ENCODE results near the gene SLCO4A1. TPM values are rescaled to one million over a fixed set of nuclear protein-coding genes. Genes with fewer than 3 reads are reported as not detected.

Gene SLCO4A1
- total and polyA plus RNA-seq, 4 experiments from 2014 or later: 0.49 to 0.99 (median 0.97) TPM; not detected in 1

DNA sequence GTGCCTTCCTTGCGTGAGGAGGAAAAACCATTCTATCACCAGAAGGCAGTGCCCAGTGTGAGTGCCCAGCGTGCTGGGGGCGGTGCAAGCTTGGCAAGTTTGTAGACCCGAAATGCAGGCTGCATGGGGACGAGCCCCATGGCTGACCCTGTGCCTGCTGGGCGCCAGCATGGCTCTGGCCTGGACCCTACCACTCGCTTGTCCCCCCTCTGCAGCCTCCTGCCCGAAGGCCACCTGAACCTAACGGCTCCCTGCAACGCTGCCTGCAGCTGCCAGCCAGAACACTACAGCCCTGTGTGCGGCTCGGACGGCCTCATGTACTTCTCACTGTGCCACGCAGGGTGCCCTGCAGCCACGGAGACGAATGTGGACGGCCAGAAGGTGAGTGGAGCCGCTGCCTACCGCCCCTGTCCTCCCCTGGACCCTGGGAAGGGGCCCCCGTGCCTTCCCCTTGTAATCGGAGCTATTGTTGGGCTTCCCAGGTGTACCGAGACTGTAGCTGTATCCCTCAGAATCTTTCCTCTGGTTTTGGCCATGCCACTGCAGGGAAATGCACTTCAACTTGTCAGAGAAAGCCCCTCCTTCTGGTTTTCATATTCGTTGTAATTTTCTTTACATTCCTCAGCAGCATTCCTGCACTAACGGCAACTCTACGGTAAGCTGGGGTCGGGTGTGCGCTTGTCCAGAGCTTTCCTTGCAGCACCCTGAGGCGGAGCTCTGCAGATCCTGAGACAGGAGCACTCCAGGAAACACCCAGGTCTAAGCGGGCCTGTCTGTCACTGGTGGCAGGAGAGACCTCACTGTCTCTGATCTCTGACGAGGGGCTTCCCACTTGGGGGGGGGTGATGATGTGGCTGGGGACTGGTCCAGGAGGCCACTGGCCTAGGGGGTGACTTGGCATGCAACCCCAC, 25.5 kb downstream of the SLCO4A1 start:
- H3K4me1 ChIP-seq (ENCODE audit: insufficient read depth, low read length): no peaks in the 10 kb centered on the region
- Mint-ChIP-seq H3K36me3 (no peaks in the 10 kb centered on the region), H3K9me3 (peaks cover 0 to 2% (median 0%) of the 10 kb centered on the region in 8 donors), H3K27me3 (no peaks in the 10 kb centered on the region), H3K27ac (no peak overlapping the region), H3K4me1 (peaks cover 0 to 3% (median 0%) of the 10 kb centered on the region in 4 donors), H3K4me3 (no peak overlapping the region)
- no peaks in the 10 kb centered on the region for H3K36me3 ChIP-seq (ENCODE audit: insufficient read depth, low read length)
- no peak overlapping the region for H3K27ac ChIP-seq (ENCODE audit: low read depth, low read length)
- no peaks in the 10 kb centered on the region for H3K9me3 ChIP-seq (ENCODE audit: control insufficient read depth in 1 of 2, low read length in 2 of 2)
- DNase-seq: peak in 1 of 5 donors; percentile 20
- H3K27me3 ChIP-seq (ENCODE audit: insufficient read depth, low read length): no peaks in the 10 kb centered on the region
- intact Hi-C loops (cut with micrococcal nuclease): loop anchor here (1.0 to 10.0 kb wide), 2 partner anchors 124 to 337 kb away; partner anchors contain the start of gene BHLHE23
- ChIA-PET CTCF (ENCODE audit: partially characterized antibody) (interaction anchor here (0.6 to 2.6 kb wide), 7 partner anchors 17 to 207 kb away, joined by 3 to 17 read pairs (median 4); no protein-coding TSS in a partner anchor), POLR2A (ENCODE audit: partially characterized antibody) (no interaction called here)
- no peak overlapping the region for H3K4me3 ChIP-seq (ENCODE audit: low read length in 2 of 2)

DNA sequence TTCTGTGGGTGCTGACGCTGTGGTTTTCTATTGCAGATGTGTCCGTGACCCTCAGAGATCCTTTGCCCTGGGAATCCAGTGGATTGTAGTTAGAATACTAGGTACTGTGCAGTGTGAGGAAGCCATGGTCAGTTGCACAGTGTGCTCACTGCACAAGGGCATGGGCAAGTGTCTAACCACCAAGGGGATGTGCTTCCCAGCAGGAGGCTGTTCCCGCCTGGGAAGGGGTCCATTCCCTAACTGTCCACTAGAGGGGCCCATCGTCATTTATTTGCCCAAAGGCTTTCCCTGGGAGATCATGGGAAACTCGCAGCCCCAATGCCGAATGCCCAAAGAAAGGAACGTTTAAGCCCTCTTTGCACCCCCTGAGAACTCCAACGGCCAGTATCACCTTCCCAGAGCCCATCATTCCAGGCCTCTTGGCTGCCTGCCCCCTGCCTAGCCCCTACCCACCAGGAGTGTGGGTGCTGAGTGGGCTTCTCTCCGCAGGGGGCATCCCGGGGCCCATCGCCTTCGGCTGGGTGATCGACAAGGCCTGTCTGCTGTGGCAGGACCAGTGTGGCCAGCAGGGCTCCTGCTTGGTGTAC, 26.2 kb downstream of the SLCO4A1 start:
- H3K27me3 Mint-ChIP-seq: no peaks in the 10 kb centered on the region
- no peaks in the 10 kb centered on the region for H3K9me3 ChIP-seq (ENCODE audit: control insufficient read depth in 1 of 2, low read length in 2 of 2)
- intact Hi-C loops (cut with micrococcal nuclease): loop anchor here (1.0 to 10.0 kb wide), 2 partner anchors 123 to 336 kb away; partner anchors contain the start of gene BHLHE23
- H3K4me1 Mint-ChIP-seq: peaks cover 0 to 3% (median 0%) of the 10 kb centered on the region in 4 donors
- ChIA-PET CTCF (ENCODE audit: partially characterized antibody) (interaction anchor here (0.8 to 2.6 kb wide), 7 partner anchors 17 to 140 kb away, joined by 3 to 17 read pairs (median 5); no protein-coding TSS in a partner anchor), POLR2A (ENCODE audit: partially characterized antibody) (interaction anchor here (0.9 to 1.1 kb wide), 2 partner anchors 125 to 139 kb away, joined by 3 to 6 read pairs; no protein-coding TSS in a partner anchor)
- H3K36me3 ChIP-seq (ENCODE audit: insufficient read depth, low read length): no peaks in the 10 kb centered on the region
- DNase-seq: peak in 4 of 5 donors; percentile 21 to 40 (median 38)
- H3K4me3 ChIP-seq (ENCODE audit: low read length in 2 of 2): no peak overlapping the region
- H3K9me3 Mint-ChIP-seq: peaks cover 0 to 2% (median 0%) of the 10 kb centered on the region in 8 donors
- no peak overlapping the region for H3K4me3 Mint-ChIP-seq
- H3K36me3 Mint-ChIP-seq: no peaks in the 10 kb centered on the region
- no peak overlapping the region for H3K27ac ChIP-seq (ENCODE audit: low read depth, low read length)
- H3K4me1 ChIP-seq (ENCODE audit: insufficient read depth, low read length): no peaks in the 10 kb centered on the region
- no peak overlapping the region for H3K27ac Mint-ChIP-seq
- H3K27me3 ChIP-seq (ENCODE audit: insufficient read depth, low read length): no peaks in the 10 kb centered on the region

DNA sequence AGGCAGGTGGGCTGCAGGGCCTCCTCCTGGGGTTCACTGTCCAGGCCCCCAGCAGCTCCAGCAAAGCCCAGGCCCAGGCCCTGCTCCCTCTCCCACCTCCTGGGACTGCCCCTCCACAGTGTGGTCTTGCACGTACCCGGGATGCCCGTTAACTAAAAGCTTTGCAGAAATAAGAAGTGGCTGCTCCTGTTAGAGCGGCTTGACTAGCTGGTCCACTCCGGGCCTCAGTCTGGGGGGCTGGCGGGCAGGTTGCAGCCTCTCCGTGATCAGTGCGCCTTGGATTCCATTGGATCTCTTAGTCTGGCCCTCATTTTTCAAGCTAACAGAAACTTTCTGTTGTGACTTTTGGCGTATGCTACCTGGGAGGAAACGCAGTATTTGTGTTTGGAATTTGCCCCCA, 26.9 kb downstream of the SLCO4A1 start:
- CTCF ChIA-PET (ENCODE audit: partially characterized antibody): interaction anchor here (1.4 to 2.2 kb wide), 3 partner anchors 119 to 139 kb away, joined by 4 to 12 read pairs (median 9); no protein-coding TSS in a partner anchor
- Histone ChIP-seq H3K27me3 (ENCODE audit: insufficient read depth, low read length) (no peaks in the 10 kb centered on the region), H3K27ac (ENCODE audit: low read depth, low read length) (no peak overlapping the region), H3K9me3 (ENCODE audit: control insufficient read depth in 1 of 2, low read length in 2 of 2) (no peaks in the 10 kb centered on the region), H3K36me3 (ENCODE audit: insufficient read depth, low read length) (no peaks in the 10 kb centered on the region), H3K4me3 (ENCODE audit: low read length in 2 of 2) (no peak overlapping the region), H3K4me1 (ENCODE audit: insufficient read depth, low read length) (no peaks in the 10 kb centered on the region)
- H3K9me3 Mint-ChIP-seq: peaks cover 0 to 2% (median 0%) of the 10 kb centered on the region in 8 donors
- H3K36me3 Mint-ChIP-seq: no peaks in the 10 kb centered on the region
- H3K4me1 Mint-ChIP-seq: peaks cover 0 to 3% (median 0%) of the 10 kb centered on the region in 4 donors
- POLR2A ChIA-PET (ENCODE audit: partially characterized antibody): interaction anchor here (0.9 to 1.1 kb wide), 2 partner anchors 125 to 139 kb away, joined by 3 to 6 read pairs; no protein-coding TSS in a partner anchor
- H3K27ac Mint-ChIP-seq: no peak overlapping the region
- H3K4me3 Mint-ChIP-seq: no peak overlapping the region
- H3K27me3 Mint-ChIP-seq: no peaks in the 10 kb centered on the region
- DNase-seq: no peak
- intact Hi-C loops (cut with micrococcal nuclease): loop anchor here (10.0 kb wide), 1 partner anchor 336 kb away; the partner anchor contains the start of gene BHLHE23

DNA sequence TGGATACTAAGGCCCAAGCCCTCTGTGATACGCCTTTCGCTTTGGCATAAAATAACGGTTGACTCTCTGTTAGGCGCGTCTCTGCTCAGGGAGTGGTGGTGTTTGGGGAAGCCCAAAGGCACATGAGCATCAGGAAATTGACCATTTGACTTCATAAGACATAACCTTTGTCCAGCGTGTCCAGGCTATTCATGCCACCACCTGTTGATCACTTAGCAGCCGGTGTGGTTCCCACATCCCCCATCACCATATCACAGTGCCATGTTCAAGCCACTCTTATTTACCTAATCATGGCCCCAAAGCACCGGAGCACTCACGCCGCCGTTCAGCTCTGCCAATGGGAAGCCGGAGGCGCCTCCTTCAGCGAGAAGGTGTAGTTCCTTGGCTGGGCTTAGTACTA, 27.9 kb downstream of the SLCO4A1 start:
- no peaks in the 10 kb centered on the region for H3K9me3 ChIP-seq (ENCODE audit: control insufficient read depth in 1 of 2, low read length in 2 of 2)
- no peaks in the 10 kb centered on the region for H3K27me3 Mint-ChIP-seq
- H3K4me3 ChIP-seq (ENCODE audit: low read length in 2 of 2): no peak overlapping the region
- H3K9me3 Mint-ChIP-seq: peaks cover 0 to 2% (median 0%) of the 10 kb centered on the region in 8 donors
- intact Hi-C loops (cut with micrococcal nuclease): no loop called here
- H3K36me3 Mint-ChIP-seq: no peaks in the 10 kb centered on the region
- no peaks in the 10 kb centered on the region for H3K36me3 ChIP-seq (ENCODE audit: insufficient read depth, low read length)
- H3K4me1 ChIP-seq (ENCODE audit: insufficient read depth, low read length): no peaks in the 10 kb centered on the region
- no peaks in the 10 kb centered on the region for H3K27me3 ChIP-seq (ENCODE audit: insufficient read depth, low read length)
- POLR2A ChIA-PET (ENCODE audit: partially characterized antibody): no interaction called here
- no peak overlapping the region for H3K27ac ChIP-seq (ENCODE audit: low read depth, low read length)
- peaks cover 0 to 3% (median 0%) of the 10 kb centered on the region in 4 donors for H3K4me1 Mint-ChIP-seq
- no peak overlapping the region for H3K4me3 Mint-ChIP-seq
- CTCF ChIA-PET (ENCODE audit: partially characterized antibody): interaction anchor here (1.4 to 2.2 kb wide), 3 partner anchors 118 to 138 kb away, joined by 4 to 12 read pairs (median 9); no protein-coding TSS in a partner anchor
- no peak for DNase-seq
- no peak overlapping the region for H3K27ac Mint-ChIP-seq

DNA sequence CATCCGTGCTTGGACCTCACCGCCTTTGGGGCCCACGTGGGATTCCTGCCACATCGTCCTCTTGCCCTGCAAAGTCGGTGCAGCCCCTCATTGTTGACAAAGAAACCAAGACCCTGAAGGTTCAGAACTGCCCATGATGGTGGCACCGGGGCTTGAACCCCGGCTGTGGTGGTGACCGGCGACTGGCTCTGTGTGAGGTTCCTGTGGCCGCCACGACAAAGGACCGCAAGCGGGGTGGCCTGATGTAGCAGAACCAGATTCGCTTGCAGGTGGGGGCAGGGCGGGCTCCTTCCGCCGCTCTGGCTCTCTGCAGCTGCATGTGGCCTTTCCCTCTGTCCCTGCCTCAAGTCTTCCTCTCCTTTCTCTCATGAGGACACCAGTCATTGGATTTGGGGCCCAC, 28.7 kb downstream of the SLCO4A1 start:
- Mint-ChIP-seq H3K4me1 (peaks cover 0 to 3% (median 0%) of the 10 kb centered on the region in 4 donors), H3K4me3 (no peak overlapping the region), H3K27ac (no peak overlapping the region), H3K9me3 (peaks cover 0 to 2% (median 0%) of the 10 kb centered on the region in 8 donors), H3K36me3 (no peaks in the 10 kb centered on the region), H3K27me3 (no peaks in the 10 kb centered on the region)
- Histone ChIP-seq H3K27ac (ENCODE audit: low read depth, low read length) (no peak overlapping the region), H3K4me3 (ENCODE audit: low read length in 2 of 2) (no peak overlapping the region), H3K4me1 (ENCODE audit: insufficient read depth, low read length) (no peaks in the 10 kb centered on the region), H3K27me3 (ENCODE audit: insufficient read depth, low read length) (no peaks in the 10 kb centered on the region), H3K36me3 (ENCODE audit: insufficient read depth, low read length) (no peaks in the 10 kb centered on the region), H3K9me3 (ENCODE audit: control insufficient read depth in 1 of 2, low read length in 2 of 2) (no peaks in the 10 kb centered on the region)
- no peak for DNase-seq
- CTCF ChIA-PET (ENCODE audit: partially characterized antibody): interaction anchor here (2.2 kb wide), 1 partner anchor 121 kb away, joined by 9 read pairs; no protein-coding TSS in a partner anchor
- intact Hi-C loops (cut with micrococcal nuclease): no loop called here
- POLR2A ChIA-PET (ENCODE audit: partially characterized antibody): no interaction called here

DNA sequence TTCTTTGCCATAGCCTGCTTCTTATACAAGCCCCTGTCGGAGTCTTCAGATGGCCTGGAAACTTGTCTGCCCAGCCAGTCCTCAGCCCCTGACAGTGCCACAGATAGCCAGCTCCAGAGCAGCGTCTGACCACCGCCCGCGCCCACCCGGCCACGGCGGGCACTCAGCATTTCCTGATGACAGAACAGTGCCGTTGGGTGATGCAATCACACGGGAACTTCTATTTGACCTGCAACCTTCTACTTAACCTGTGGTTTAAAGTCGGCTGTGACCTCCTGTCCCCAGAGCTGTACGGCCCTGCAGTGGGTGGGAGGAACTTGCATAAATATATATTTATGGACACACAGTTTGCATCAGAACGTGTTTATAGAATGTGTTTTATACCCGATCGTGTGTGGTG, 29.5 kb downstream of the SLCO4A1 start:
- Histone ChIP-seq H3K4me1 (ENCODE audit: insufficient read depth, low read length) (no peaks in the 10 kb centered on the region), H3K27me3 (ENCODE audit: insufficient read depth, low read length) (no peaks in the 10 kb centered on the region), H3K9me3 (ENCODE audit: control insufficient read depth in 1 of 2, low read length in 2 of 2) (no peaks in the 10 kb centered on the region), H3K36me3 (ENCODE audit: insufficient read depth, low read length) (no peaks in the 10 kb centered on the region), H3K27ac (ENCODE audit: low read depth, low read length) (no peak overlapping the region), H3K4me3 (ENCODE audit: low read length in 2 of 2) (no peak overlapping the region)
- no peak overlapping the region for H3K27ac Mint-ChIP-seq
- H3K4me1 Mint-ChIP-seq: peaks cover 0 to 3% (median 0%) of the 10 kb centered on the region in 4 donors
- CTCF ChIA-PET (ENCODE audit: partially characterized antibody): no interaction called here
- DNase-seq: no peak
- POLR2A ChIA-PET (ENCODE audit: partially characterized antibody): no interaction called here
- H3K27me3 Mint-ChIP-seq: no peaks in the 10 kb centered on the region
- H3K9me3 Mint-ChIP-seq: peaks cover 0 to 2% (median 0%) of the 10 kb centered on the region in 8 donors
- no peak overlapping the region for H3K4me3 Mint-ChIP-seq
- intact Hi-C loops (cut with micrococcal nuclease): no loop called here
- H3K36me3 Mint-ChIP-seq: no peaks in the 10 kb centered on the region
